Lower leg skin (tissue), 4 donors: ENCODE data around the gene TMEM259. TPM values are rescaled to one million over a fixed set of nuclear protein-coding genes. Genes with fewer than 3 reads are reported as not detected.

Source experiments
- DNase-seq, 2 donors: peaks; one replicate each; pipeline ENCODE4 v3.0.0-alpha.2; 2019; ENCODE audit warnings: low spot score in 2 of 2
- H3K4me3 ChIP-seq: fragments of 200-600 bp; sonication (generic); 2 replicates; pipeline ENCODE4 v1.5.1; 2017; ENCODE audit warnings: mild to moderate bottlenecking, low read depth; ENCODE audit not compliant: poor library complexity, severe bottlenecking
- CTCF ChIP-seq, 3 donors: fragments of 450-650 bp; IDR thresholded peaks; one replicate each; pipeline ENCODE4 v1.5.1; 2016; ENCODE audit warnings: antibody characterized with exemption in 3 of 3, mild to moderate bottlenecking in 3 of 3, moderate library complexity in 2 of 3
- POLR2A ChIP-seq, 2 donors: fragments of 450-650 bp; IDR thresholded peaks; one replicate each; pipeline ENCODE4 v1.6.1; 2016 to 2017; ENCODE audit warnings: antibody characterized with exemption in 2 of 2, mild to moderate bottlenecking in 1 of 2, moderate library complexity in 1 of 2
- WGBS, 2 donors: methylation state at CpG; one replicate each; pipeline ENCODE4 v1.1.5; 2018; 5-methylcytosine and 5-hydroxymethylcytosine counted together
- intact Hi-C: fragments of 100-400 bp; cut with DNase I; formaldehyde crosslinking; loops from one replicate; pipeline ENCODE4 v1.15.0; 2023; ENCODE audit warnings: low total_unique reads
- total RNA-seq, 4 donors: library from RNA; depleted of rRNA; stranded (reverse); fragments of >200 nt; gene quantifications; one replicate each; pipeline ENCODE4 v1.1.0, GENCODE V29; 2016

TMEM259 gene
- total RNA-seq, 4 donors from 2014 or later: 180 to 299 (median 226) TPM

- no peak for TF ChIP-seq POLR2A (IDR thresholded peaks at IDR 0.05)
- TF ChIP-seq CTCF (IDR thresholded peaks at IDR 0.05): no peak
- no peak overlapping the region for H3K4me3 ChIP-seq
- intact Hi-C loops: no loop called here
- DNase-seq: no peak
- 94 to 96% methylated on average over 13 of the region's 13 CpGs for WGBS, 2 donors
Measured at GRCh38 chr19:992670-993055, 28.3 kb downstream of the TMEM259 start.

- intact Hi-C loops: no loop called here
- no peak for TF ChIP-seq CTCF (IDR thresholded peaks at IDR 0.05)
- no peak for TF ChIP-seq POLR2A (IDR thresholded peaks at IDR 0.05)
- no peak overlapping the region for H3K4me3 ChIP-seq
- WGBS, 2 donors: 93% methylated on average over 25 to 41 of the region's 42 CpGs
- no peak for DNase-seq
Measured at GRCh38 chr19:991932-992669, 28.8 kb downstream of the TMEM259 start.

- 77 to 92% methylated on average over 5 to 11 of the region's 47 CpGs for WGBS, 2 donors
- intact Hi-C loops: no loop called here
- DNase-seq: no peak
- TF ChIP-seq CTCF (IDR thresholded peaks at IDR 0.05): no peak
- no peak for TF ChIP-seq POLR2A (IDR thresholded peaks at IDR 0.05)
- H3K4me3 ChIP-seq: no peak overlapping the region
Measured at GRCh38 chr19:991174-991931, 29.6 kb downstream of the TMEM259 start.

GRCh38 chr19:990746-991145 lies 30.2 kb downstream of the TMEM259 start:
- no peak for DNase-seq
- intact Hi-C loops: no loop called here
- 88% methylated on average over 15 to 23 of the region's 23 CpGs for WGBS, 2 donors
- TF ChIP-seq CTCF (IDR thresholded peaks at IDR 0.05) (no peak), POLR2A (IDR thresholded peaks at IDR 0.05) (no peak)
- no peak overlapping the region for H3K4me3 ChIP-seq

GRCh38 chr19:990119-990571 lies 30.8 kb downstream of the TMEM259 start:
- DNase-seq: no peak
- WGBS, 2 donors: 81 to 84% methylated on average over 8 to 26 of the region's 27 CpGs
- intact Hi-C loops: no loop called here
- H3K4me3 ChIP-seq: no peak overlapping the region
- TF ChIP-seq CTCF (IDR thresholded peaks at IDR 0.05) (no peak), POLR2A (IDR thresholded peaks at IDR 0.05) (no peak)
